BJ (cell line): Measurements from ENCODE around the gene RABGEF1. TPM values are rescaled to one million over a fixed set of nuclear protein-coding genes. Genes with fewer than 3 reads are reported as not detected.
"Not testable (repeated sequence)": the region's sequence is repeated elsewhere in the genome, so short reads cannot be mapped to it uniquely, and the experiment has no call there.

ENCODE experiments used
- CTCF ChIA-PET: fragments of 350-600 bp; formaldehyde crosslinking; extraction: SDS; loops from one replicate; lab custom pipeline; 2021; ENCODE audit warnings: antibody characterized with exemption, inconsistent platforms; lab: Yijun Ruan, JAX
- POLR2A ChIA-PET: fragments of 300-600 bp; sonication (Branson Sonifier 250); formaldehyde crosslinking; extraction: SDS; loops from one replicate; lab custom pipeline; 2021; ENCODE audit warnings: antibody characterized with exemption; lab: Charles Lee
- DNase-seq: peaks from one replicate; pipeline ENCODE4 v3.0.0-alpha.2; 2011; ENCODE audit warnings: low read depth
- H3K27me3 ChIP-seq: 2 replicates; pipeline ENCODE4 v1.6.0; 2011; ENCODE audit warnings: low read length; ENCODE audit not compliant: control insufficient read depth, insufficient read depth
- H3K36me3 ChIP-seq: 2 replicates; pipeline ENCODE4 v1.5.1; 2011; ENCODE audit warnings: low read length; ENCODE audit not compliant: control insufficient read depth, insufficient read depth
- H3K4me3 ChIP-seq: 2 replicates; pipeline ENCODE4 v1.5.1; 2011; ENCODE audit warnings: low read depth, mild to moderate bottlenecking, control low read depth, low read length
- polyA plus RNA-seq: library from polyadenylated mRNA; depleted of rRNA; stranded (reverse); fragments of >200 nt; gene quantifications from 2 replicates; pipeline ENCODE4 v1.2.3, GENCODE V29; 2011
- TF ChIP-seq, protein P1 (sequence below): IDR thresholded peaks from 2 replicates; pipeline ENCODE4 v1.5.1; 2011; ENCODE audit warnings: low read depth, mild to moderate bottlenecking, control low read depth, inconsistent platforms, low read length, moderate library complexity; ENCODE audit not compliant: insufficient read depth

RABGEF1 gene
- polyA plus RNA-seq, 1 experiment = 61.0 TPM

DNA sequence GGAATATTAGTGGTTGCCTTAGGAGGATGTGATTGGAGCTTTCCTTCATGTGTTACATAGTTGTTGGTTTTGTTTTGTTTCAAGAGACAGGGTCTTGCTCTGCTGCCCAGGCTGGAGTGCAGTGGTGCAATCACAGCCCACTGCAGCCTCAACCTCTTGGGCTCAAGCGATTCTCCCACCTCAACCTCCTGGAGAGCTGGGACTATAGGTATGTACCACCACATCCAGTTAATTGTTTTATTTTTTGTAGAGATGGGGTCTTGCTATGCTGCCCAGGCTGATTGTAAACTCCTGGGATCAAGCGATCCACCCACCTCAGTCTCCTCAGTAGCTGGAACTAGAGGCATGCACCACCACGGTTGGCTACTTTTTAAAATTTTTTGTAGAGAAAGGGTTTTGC, 86.1 kb downstream of the RABGEF1 start:
- H3K27me3 ChIP-seq = no peaks in the 10 kb centered on the region
- DNase-seq = no peak
- ChIA-PET POLR2A (no interaction called here), CTCF (no interaction called here)
- no peak overlapping the region for H3K4me3 ChIP-seq
- TF ChIP-seq, protein P1, sequence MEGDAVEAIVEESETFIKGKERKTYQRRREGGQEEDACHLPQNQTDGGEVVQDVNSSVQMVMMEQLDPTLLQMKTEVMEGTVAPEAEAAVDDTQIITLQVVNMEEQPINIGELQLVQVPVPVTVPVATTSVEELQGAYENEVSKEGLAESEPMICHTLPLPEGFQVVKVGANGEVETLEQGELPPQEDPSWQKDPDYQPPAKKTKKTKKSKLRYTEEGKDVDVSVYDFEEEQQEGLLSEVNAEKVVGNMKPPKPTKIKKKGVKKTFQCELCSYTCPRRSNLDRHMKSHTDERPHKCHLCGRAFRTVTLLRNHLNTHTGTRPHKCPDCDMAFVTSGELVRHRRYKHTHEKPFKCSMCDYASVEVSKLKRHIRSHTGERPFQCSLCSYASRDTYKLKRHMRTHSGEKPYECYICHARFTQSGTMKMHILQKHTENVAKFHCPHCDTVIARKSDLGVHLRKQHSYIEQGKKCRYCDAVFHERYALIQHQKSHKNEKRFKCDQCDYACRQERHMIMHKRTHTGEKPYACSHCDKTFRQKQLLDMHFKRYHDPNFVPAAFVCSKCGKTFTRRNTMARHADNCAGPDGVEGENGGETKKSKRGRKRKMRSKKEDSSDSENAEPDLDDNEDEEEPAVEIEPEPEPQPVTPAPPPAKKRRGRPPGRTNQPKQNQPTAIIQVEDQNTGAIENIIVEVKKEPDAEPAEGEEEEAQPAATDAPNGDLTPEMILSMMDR = no peak
- no peaks in the 10 kb centered on the region for H3K36me3 ChIP-seq

DNA sequence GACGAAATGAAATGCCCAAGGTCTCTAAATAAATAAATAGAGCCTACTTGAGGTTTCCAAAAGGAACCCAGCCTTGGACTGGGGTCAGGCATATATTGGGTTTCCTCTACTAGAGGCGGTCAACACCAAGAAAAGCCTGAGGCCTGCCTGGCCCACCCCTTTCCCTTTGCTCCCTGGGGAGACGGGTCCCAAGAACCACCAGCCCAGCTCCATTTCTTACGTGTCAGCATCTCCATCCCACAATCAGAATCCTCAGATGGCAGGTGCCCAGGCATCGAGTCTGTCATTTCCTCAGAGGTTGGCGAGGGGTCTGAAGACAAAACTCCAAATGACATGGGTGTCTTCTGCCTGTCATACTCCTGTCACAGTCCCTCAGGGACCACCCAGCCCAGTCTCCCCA, 90.4 kb downstream of the RABGEF1 start:
- CTCF ChIA-PET, H3K4me3 ChIP-seq, POLR2A ChIA-PET, H3K36me3 ChIP-seq, H3K27me3 ChIP-seq, DNase-seq: not testable (repeated sequence)

DNA sequence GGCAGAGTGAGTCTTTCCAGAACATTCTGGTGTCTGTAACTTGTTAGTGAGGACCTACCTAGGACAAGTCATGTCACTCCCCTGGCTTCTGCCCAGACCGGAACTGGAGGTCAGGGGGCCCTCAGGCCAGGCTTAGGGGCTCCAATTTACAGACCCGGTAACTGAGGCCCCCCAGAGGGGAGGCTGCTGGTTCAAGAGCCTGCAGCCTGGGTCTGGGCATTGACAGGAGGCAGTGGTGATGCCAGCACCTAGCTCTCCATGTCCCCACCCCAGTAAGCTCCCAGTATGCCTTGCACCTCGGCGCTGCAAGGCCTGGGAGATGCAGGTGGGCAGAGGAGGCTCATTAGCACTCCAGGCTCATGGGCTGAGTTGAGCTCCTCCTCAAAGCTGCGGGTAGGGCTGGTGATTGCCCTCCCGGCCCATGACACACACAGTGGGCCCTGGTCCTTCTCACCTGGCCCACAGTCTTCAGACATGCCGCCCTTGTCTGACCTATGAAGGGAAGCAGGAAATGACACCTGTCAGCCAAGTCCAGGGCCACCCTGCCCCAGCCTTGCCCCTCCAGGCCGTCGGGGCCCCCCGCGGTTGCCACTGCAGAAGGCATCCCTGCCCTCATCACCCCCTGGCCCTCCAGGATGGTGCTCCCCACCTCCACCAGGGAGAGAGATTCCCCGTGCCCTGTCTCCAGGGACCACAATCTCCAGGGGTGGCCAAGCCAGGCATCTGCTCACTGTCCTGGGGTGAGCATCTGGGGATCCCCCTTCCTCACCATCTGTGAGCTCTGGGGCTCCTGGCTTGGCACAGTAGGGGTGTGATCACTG, 92.2 kb downstream of the RABGEF1 start:
- Histone ChIP-seq H3K27me3 (no peaks in the 10 kb centered on the region), H3K4me3 (no peak overlapping the region), H3K36me3 (no peaks in the 10 kb centered on the region)
- CTCF ChIA-PET = no interaction called here
- POLR2A ChIA-PET = no interaction called here
- no peak for DNase-seq
- TF ChIP-seq, protein P1 = no peak

DNA sequence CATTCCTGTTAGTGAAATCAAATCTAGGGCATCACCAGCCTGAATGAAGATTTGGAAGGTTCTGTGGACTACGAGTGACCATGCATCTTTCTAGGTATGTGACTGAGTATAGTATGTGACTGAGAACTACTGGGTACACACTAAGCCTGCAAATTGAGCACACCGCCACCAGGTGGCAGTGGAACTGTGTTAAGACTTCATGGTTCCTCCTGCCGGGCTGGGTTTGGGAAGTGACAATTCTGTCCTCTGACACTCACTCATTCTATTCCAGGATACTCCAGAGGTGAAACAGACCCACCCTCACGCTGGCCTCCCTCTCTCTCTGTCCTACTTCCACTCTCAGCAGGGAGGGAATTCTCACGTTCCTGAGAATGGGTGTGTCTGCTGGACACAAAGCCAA, 96.5 kb downstream of the RABGEF1 start:
- DNase-seq = no peak
- POLR2A ChIA-PET = no interaction called here
- TF ChIP-seq, protein P1 = no peak

DNA sequence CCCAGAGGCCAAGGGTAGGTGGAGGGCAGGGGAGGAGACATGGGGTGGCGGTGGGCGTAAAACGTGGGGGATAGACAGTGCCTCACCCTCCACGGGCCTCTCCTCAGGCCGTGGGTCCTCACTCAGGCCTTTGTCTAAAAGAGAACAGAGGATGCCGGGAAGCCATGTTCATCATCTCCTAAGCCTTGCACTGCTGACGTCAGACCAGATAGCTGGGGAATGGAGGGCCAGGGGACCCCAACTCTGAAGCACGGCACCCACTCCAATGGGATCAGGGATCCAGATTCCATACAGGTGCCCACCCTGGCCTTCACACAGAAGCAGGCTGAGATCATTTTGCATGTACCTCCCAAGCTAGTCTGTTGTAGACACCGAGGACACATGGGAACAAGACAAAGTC, 97.1 kb downstream of the RABGEF1 start:
- Histone ChIP-seq H3K36me3 (no peaks in the 10 kb centered on the region), H3K27me3 (no peaks in the 10 kb centered on the region), H3K4me3 (no peak overlapping the region)
- POLR2A ChIA-PET = no interaction called here
- TF ChIP-seq, protein P1 = no peak
- DNase-seq = no peak
- CTCF ChIA-PET = no interaction called here

More for the DNA sequence above, 96.5 kb downstream of the RABGEF1 start:
- CTCF ChIA-PET = no interaction called here
- H3K4me3 ChIP-seq = no peak overlapping the region
- no peaks in the 10 kb centered on the region for H3K36me3 ChIP-seq
- no peaks in the 10 kb centered on the region for H3K27me3 ChIP-seq
